ENCODE results near the gene BID.

DNA sequence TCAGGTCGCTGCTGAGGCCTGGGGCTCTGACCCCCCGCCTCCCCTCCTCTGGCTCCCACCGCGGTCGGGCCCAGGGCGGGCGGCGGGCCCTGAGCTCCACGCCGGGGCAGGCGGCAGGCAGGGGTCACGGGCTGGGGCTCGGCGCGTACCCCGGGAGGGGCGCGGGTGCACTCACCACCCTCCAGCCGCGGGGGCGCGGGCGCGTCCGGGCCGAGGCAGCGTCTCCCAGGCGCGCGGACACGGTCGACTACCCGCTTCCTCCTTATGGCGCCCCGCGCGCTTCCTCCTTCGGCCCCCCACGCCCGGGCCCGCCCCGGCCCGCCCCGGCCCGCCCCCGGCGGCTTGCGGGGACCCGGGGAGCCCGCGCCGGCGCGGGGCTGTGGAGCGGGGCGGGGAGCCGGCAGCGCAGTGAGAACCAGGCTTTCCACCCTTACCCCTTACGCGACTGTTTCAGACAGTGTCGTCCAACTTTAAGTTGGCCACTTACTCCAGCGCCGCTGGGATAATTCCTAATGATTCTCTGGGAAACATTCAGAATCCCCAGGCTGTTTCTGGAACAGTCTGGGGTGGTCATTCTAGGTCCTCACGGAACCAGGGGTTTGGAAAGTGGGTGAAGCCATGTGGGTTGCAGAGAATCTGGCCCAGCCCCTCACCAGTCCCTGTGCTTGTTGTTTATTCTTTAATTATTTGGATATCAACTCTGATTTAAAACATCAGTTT, at the start of gene BID:
- TF ChIP-seq GATA2 (IDR thresholded peaks at IDR 0.05; ENCODE audit: low read depth, low read length), result no peak
- no peak for TF ChIP-seq GATA3 (IDR thresholded peaks at IDR 0.05; ENCODE audit: low read depth, low read length)
